HG03175 (cell line): ENCODE results near the gene ZC3H18.
"Not testable (repeated sequence)": the region's sequence is repeated elsewhere in the genome, so short reads cannot be mapped to it uniquely, and the experiment has no call there.

ENCODE experiments used
- ATAC-seq: cut with Tn5 transposase; IDR thresholded peaks from one replicate; pipeline ENCODE4 v1.9.1; 2021; ENCODE audit warnings: mild to moderate bottlenecking, moderate library complexity; ENCODE audit not compliant: unreplicated experiment

The ZC3H18 gene

GRCh38 chr16:88600539-88600896, 30.3 kb downstream of the ZC3H18 start:
- ATAC-seq = no peak

GRCh38 chr16:88601313-88602036, 31.3 kb downstream of the ZC3H18 start:
- no peak for ATAC-seq

GRCh38 chr16:88602091-88602490, 31.9 kb downstream of the ZC3H18 start:
- ATAC-seq = no peak

GRCh38 chr16:88605186-88606147, 35.3 kb downstream of the ZC3H18 start:
- ATAC-seq = no peak

- no peak for ATAC-seq
Measured at GRCh38 chr16:88606148-88606757, 36.0 kb downstream of the ZC3H18 start.

- no peak for ATAC-seq
Measured at GRCh38 chr16:88608076-88608475, 37.9 kb downstream of the ZC3H18 start.

- not testable (repeated sequence) for ATAC-seq
Measured at GRCh38 chr16:88609426-88609825, 39.2 kb downstream of the ZC3H18 start.

- ATAC-seq = no peak
Measured at GRCh38 chr16:88610080-88610479, 39.9 kb downstream of the ZC3H18 start.

- no peak for ATAC-seq
Measured at GRCh38 chr16:88610909-88611812, 41.0 kb downstream of the ZC3H18 start.

GRCh38 chr16:88613293-88613692, 43.1 kb downstream of the ZC3H18 start:
- ATAC-seq = no peak

- no peak for ATAC-seq
Measured at GRCh38 chr16:88613911-88614817, 44.0 kb downstream of the ZC3H18 start.

GRCh38 chr16:88614818-88615580, 44.8 kb downstream of the ZC3H18 start:
- ATAC-seq = no peak

- ATAC-seq = no peak
Measured at GRCh38 chr16:88616320-88616719, 46.1 kb downstream of the ZC3H18 start.

GRCh38 chr16:88616736-88617135, 46.5 kb downstream of the ZC3H18 start:
- no peak for ATAC-seq

GRCh38 chr16:88617268-88618031, 47.2 kb downstream of the ZC3H18 start:
- no peak for ATAC-seq

- no peak for ATAC-seq
Measured at GRCh38 chr16:88618182-88618955, 48.2 kb downstream of the ZC3H18 start.

- ATAC-seq = no peak
Measured at GRCh38 chr16:88618956-88619667, 48.9 kb downstream of the ZC3H18 start.
